Embryonic facial prominence (tissue), 1 donor: ENCODE data around the gene GAMT.
A peak's percentile ranks its signal among the peaks of the same experiment; 100 is the strongest.

ENCODE experiments used
- DNase-seq: peaks from one replicate; pipeline ENCODE4 v3.0.0-alpha.2; 2016; ENCODE audit errors: extremely low spot score

GAMT gene

GRCh38 chr19:1365319-1366269, 35.7 kb downstream of the GAMT start:
- no peak for DNase-seq

GRCh38 chr19:1364070-1364704, 37.2 kb downstream of the GAMT start:
- no peak for DNase-seq

GRCh38 chr19:1363599-1363998, 37.7 kb downstream of the GAMT start:
- no peak for DNase-seq

GRCh38 chr19:1362387-1363257, 38.7 kb downstream of the GAMT start:
- no peak for DNase-seq

- no peak for DNase-seq
Observed at GRCh38 chr19:1361601-1362386, 39.5 kb downstream of the GAMT start.

- peak; percentile 34 for DNase-seq
Observed at GRCh38 chr19:1360818-1361461, 40.4 kb downstream of the GAMT start.

GRCh38 chr19:1360126-1360817, 41.1 kb downstream of the GAMT start:
- no peak for DNase-seq

- DNase-seq = no peak
Observed at GRCh38 chr19:1357531-1358109, 43.7 kb downstream of the GAMT start.

GRCh38 chr19:1356508-1356865, 44.9 kb downstream of the GAMT start:
- no peak for DNase-seq

GRCh38 chr19:1355568-1356507, 45.5 kb downstream of the GAMT start:
- DNase-seq = no peak

- no peak for DNase-seq
Observed at GRCh38 chr19:1354970-1355567, 46.3 kb downstream of the GAMT start.

GRCh38 chr19:1353144-1353543, 48.2 kb downstream of the GAMT start:
- no peak for DNase-seq

GRCh38 chr19:1351381-1351851, 49.9 kb downstream of the GAMT start:
- DNase-seq = no peak

- no peak for DNase-seq
Observed at GRCh38 chr19:1350867-1351266, 50.5 kb downstream of the GAMT start.

- no peak for DNase-seq
Observed at GRCh38 chr19:1349211-1349610, 52.1 kb downstream of the GAMT start.
